Measurements from ENCODE around the gene RIT2.
"Not testable (repeated sequence)": the region's sequence is repeated elsewhere in the genome, so short reads cannot be mapped to it uniquely, and the experiment has no call there.

Gene RIT2

GRCh38 chr18:42745171-42745570 is 370.3 kb downstream of the RIT2 start:
- no peak overlapping the region for H3K9ac ChIP-seq
- no peaks in the 10 kb centered on the region for H4K20me1 ChIP-seq (ENCODE audit: insufficient read depth)
- H3K4me2 ChIP-seq = no peak overlapping the region

GRCh38 chr18:42743373-42744138 is 371.9 kb downstream of the RIT2 start:
- Histone ChIP-seq H3K36me3 (ENCODE audit: insufficient read depth) (no peaks in the 10 kb centered on the region), H3K79me2 (ENCODE audit: insufficient read depth, low read depth) (no peaks in the 10 kb centered on the region), H2AFZ (ENCODE audit: low read depth) (no peak overlapping the region), H3K27ac (no peak overlapping the region), H3K4me1 (ENCODE audit: low read depth, poor library complexity, severe bottlenecking) (no peaks in the 10 kb centered on the region), H3K4me3 (IDR thresholded peaks at IDR 0.05; ENCODE audit: insufficient read depth, low read depth, low read length) (no peak overlapping the region), H3K9ac (no peak overlapping the region), H3K27me3 (ENCODE audit: insufficient read depth, low read depth) (no peaks in the 10 kb centered on the region), H4K20me1 (ENCODE audit: insufficient read depth) (no peaks in the 10 kb centered on the region), H3K4me2 (no peak overlapping the region)
- no peak for TF ChIP-seq CTCF (conservative IDR thresholded peaks at IDR 0.05; ENCODE audit: low read depth, low read length)

More at GRCh38 chr18:42745171-42745570, 370.3 kb downstream of the RIT2 start:
- H3K79me2 ChIP-seq (ENCODE audit: insufficient read depth, low read depth) = no peaks in the 10 kb centered on the region
- TF ChIP-seq CTCF (conservative IDR thresholded peaks at IDR 0.05; ENCODE audit: low read depth, low read length) = no peak
- no peak overlapping the region for H2AFZ ChIP-seq (ENCODE audit: low read depth)
- no peaks in the 10 kb centered on the region for H3K4me1 ChIP-seq (ENCODE audit: low read depth, poor library complexity, severe bottlenecking)
- H3K27me3 ChIP-seq (ENCODE audit: insufficient read depth, low read depth) = no peaks in the 10 kb centered on the region
- H3K4me3 ChIP-seq (IDR thresholded peaks at IDR 0.05; ENCODE audit: insufficient read depth, low read depth, low read length) = no peak overlapping the region
- H3K27ac ChIP-seq = no peak overlapping the region
- H3K36me3 ChIP-seq (ENCODE audit: insufficient read depth) = no peaks in the 10 kb centered on the region

- H3K9ac ChIP-seq = no peak overlapping the region
- no peak overlapping the region for H3K27ac ChIP-seq
- no peak overlapping the region for H3K4me2 ChIP-seq
- no peaks in the 10 kb centered on the region for H3K79me2 ChIP-seq (ENCODE audit: insufficient read depth, low read depth)
- no peaks in the 10 kb centered on the region for H3K4me1 ChIP-seq (ENCODE audit: low read depth, poor library complexity, severe bottlenecking)
- no peak overlapping the region for H3K4me3 ChIP-seq (IDR thresholded peaks at IDR 0.05; ENCODE audit: insufficient read depth, low read depth, low read length)
- no peak overlapping the region for H2AFZ ChIP-seq (ENCODE audit: low read depth)
- H3K36me3 ChIP-seq (ENCODE audit: insufficient read depth) = no peaks in the 10 kb centered on the region
- H3K27me3 ChIP-seq (ENCODE audit: insufficient read depth, low read depth) = no peaks in the 10 kb centered on the region
- no peaks in the 10 kb centered on the region for H4K20me1 ChIP-seq (ENCODE audit: insufficient read depth)
- TF ChIP-seq CTCF (conservative IDR thresholded peaks at IDR 0.05; ENCODE audit: low read depth, low read length) = no peak
Observed at GRCh38 chr18:42742969-42743368, 372.5 kb downstream of the RIT2 start.

- Histone ChIP-seq H3K79me2 (ENCODE audit: insufficient read depth, low read depth) (no peaks in the 10 kb centered on the region), H4K20me1 (ENCODE audit: insufficient read depth) (no peaks in the 10 kb centered on the region), H3K27ac (no peak overlapping the region), H3K36me3 (ENCODE audit: insufficient read depth) (no peaks in the 10 kb centered on the region), H3K9ac (no peak overlapping the region), H3K4me1 (ENCODE audit: low read depth, poor library complexity, severe bottlenecking) (no peaks in the 10 kb centered on the region), H3K27me3 (ENCODE audit: insufficient read depth, low read depth) (no peaks in the 10 kb centered on the region), H3K4me3 (IDR thresholded peaks at IDR 0.05; ENCODE audit: insufficient read depth, low read depth, low read length) (no peak overlapping the region), H2AFZ (ENCODE audit: low read depth) (no peak overlapping the region), H3K4me2 (no peak overlapping the region)
- no peak for TF ChIP-seq CTCF (conservative IDR thresholded peaks at IDR 0.05; ENCODE audit: low read depth, low read length)
Observed at GRCh38 chr18:42742474-42742873, 373.0 kb downstream of the RIT2 start.

GRCh38 chr18:42741805-42742347 is 373.6 kb downstream of the RIT2 start:
- H3K79me2 ChIP-seq (ENCODE audit: insufficient read depth, low read depth); H4K20me1 ChIP-seq (ENCODE audit: insufficient read depth); H3K36me3 ChIP-seq (ENCODE audit: insufficient read depth); H3K27me3 ChIP-seq (ENCODE audit: insufficient read depth, low read depth); H3K4me2 ChIP-seq; H3K9ac ChIP-seq; H3K27ac ChIP-seq; H3K4me3 ChIP-seq (IDR thresholded peaks at IDR 0.05; ENCODE audit: insufficient read depth, low read depth, low read length); H3K4me1 ChIP-seq (ENCODE audit: low read depth, poor library complexity, severe bottlenecking); H2AFZ ChIP-seq (ENCODE audit: low read depth): not testable (repeated sequence)

- not testable (repeated sequence) for H3K79me2 ChIP-seq (ENCODE audit: insufficient read depth, low read depth); H3K4me3 ChIP-seq (IDR thresholded peaks at IDR 0.05; ENCODE audit: insufficient read depth, low read depth, low read length); H3K9ac ChIP-seq; H3K36me3 ChIP-seq (ENCODE audit: insufficient read depth); H3K4me1 ChIP-seq (ENCODE audit: low read depth, poor library complexity, severe bottlenecking); H3K4me2 ChIP-seq; H3K27me3 ChIP-seq (ENCODE audit: insufficient read depth, low read depth); H2AFZ ChIP-seq (ENCODE audit: low read depth); H4K20me1 ChIP-seq (ENCODE audit: insufficient read depth); H3K27ac ChIP-seq
Observed at GRCh38 chr18:42741299-42741698, 374.2 kb downstream of the RIT2 start.

Data from KMS-11 (cell line).